ENCODE results near the gene NINJ1.

The NINJ1 gene

GRCh38 chr9:93099551-93100275 is 34.3 kb downstream of the NINJ1 start:
- no peak for DNase-seq (ENCODE audit: low spot score)

- DNase-seq (ENCODE audit: low spot score): no peak
Measured at GRCh38 chr9:93098236-93098946, 35.7 kb downstream of the NINJ1 start.

- DNase-seq (ENCODE audit: low spot score): no peak
Measured at GRCh38 chr9:93097511-93098201, 36.4 kb downstream of the NINJ1 start.

GRCh38 chr9:93096811-93097382 is 37.2 kb downstream of the NINJ1 start:
- DNase-seq (ENCODE audit: low spot score): no peak

GRCh38 chr9:93096131-93096802 is 37.8 kb downstream of the NINJ1 start, which contains the start of gene CARD19:
Gene CARD19 (plus strand): TSS chr9:93096217. CDS start chr9:93096346, 129 bp downstream.
- DNase-seq (ENCODE audit: low spot score): peak; percentile 74

GRCh38 chr9:93095205-93096130 is 38.6 kb downstream of the NINJ1 start:
- DNase-seq (ENCODE audit: low spot score): peak; percentile 97

GRCh38 chr9:93094658-93095204 is 39.3 kb downstream of the NINJ1 start:
- no peak for DNase-seq (ENCODE audit: low spot score)

GRCh38 chr9:93093877-93094657 is 40.0 kb downstream of the NINJ1 start:
- no peak for DNase-seq (ENCODE audit: low spot score)

- DNase-seq (ENCODE audit: low spot score): no peak
Measured at GRCh38 chr9:93093127-93093876, 40.7 kb downstream of the NINJ1 start.

- DNase-seq (ENCODE audit: low spot score): no peak
Measured at GRCh38 chr9:93092251-93092991, 41.6 kb downstream of the NINJ1 start.

GRCh38 chr9:93091453-93092081 is 42.5 kb downstream of the NINJ1 start:
- no peak for DNase-seq (ENCODE audit: low spot score)

GRCh38 chr9:93091056-93091452 is 43.0 kb downstream of the NINJ1 start:
- no peak for DNase-seq (ENCODE audit: low spot score)

- DNase-seq (ENCODE audit: low spot score): no peak
Measured at GRCh38 chr9:93090091-93090655, 43.9 kb downstream of the NINJ1 start.

GRCh38 chr9:93089481-93089991 is 44.5 kb downstream of the NINJ1 start:
- DNase-seq (ENCODE audit: low spot score): no peak

- DNase-seq (ENCODE audit: low spot score): no peak
Measured at GRCh38 chr9:93089024-93089423, 45.0 kb downstream of the NINJ1 start.

GRCh38 chr9:93088656-93089015 is 45.4 kb downstream of the NINJ1 start:
- no peak for DNase-seq (ENCODE audit: low spot score)

GRCh38 chr9:93087971-93088655 is 45.9 kb downstream of the NINJ1 start:
- DNase-seq (ENCODE audit: low spot score): peak; percentile 4
